Prostate gland (tissue), 2 donors: Measurements from ENCODE around the gene OR2T4. TPM values are rescaled to one million over a fixed set of nuclear protein-coding genes. Genes with fewer than 3 reads are reported as not detected.

Experiments
- DNase-seq: peaks from one replicate; pipeline ENCODE4 v3.0.0-alpha.2; 2019; ENCODE audit warnings: low spot score
- H3K27ac ChIP-seq, 2 donors: fragments of 200-600 bp; sonication (generic); 2 replicates each; pipeline ENCODE4 v1.5.1; 2017 to 2019
- H3K27me3 ChIP-seq: fragments of 200-600 bp; sonication (generic); replicated peaks from 2 replicates; pipeline ENCODE4 v1.5.1; 2019; ENCODE audit not compliant: insufficient read depth
- H3K36me3 ChIP-seq, 2 donors: fragments of 200-600 bp; sonication (generic); 1 replicate in 1 of 2; 2 replicates in 1 of 2; pipeline versions ENCODE4 v1.5.1 to v1.8.1; 2017 to 2019
- H3K4me1 ChIP-seq: fragments of 200-600 bp; sonication (generic); replicated peaks from 2 replicates; pipeline ENCODE4 v1.5.1; 2019
- H3K4me3 ChIP-seq, 2 donors: fragments of 200-600 bp; sonication (generic); 2 replicates each; pipeline ENCODE4 v1.5.1; 2017 to 2019
- H3K9me3 ChIP-seq: fragments of 200-600 bp; sonication (generic); 2 replicates; pipeline ENCODE4 v1.5.1; 2017
- CTCF ChIP-seq, 4 experiments: fragments of 200-600 bp in 2 of 4; fragments of 450-650 bp in 2 of 4; sonication (generic) in 2 of 4; IDR thresholded peaks; 1 replicate in 3 of 4; 2 replicates in 1 of 4; pipeline ENCODE4 v1.5.1; 2016 to 2019; ENCODE audit warnings: antibody characterized with exemption in 4 of 4, mild to moderate bottlenecking in 2 of 4, moderate library complexity in 2 of 4
- POLR2A ChIP-seq: fragments of 450-650 bp; IDR thresholded peaks from one replicate; pipeline ENCODE4 v1.6.1; 2016; ENCODE audit warnings: antibody characterized with exemption, mild to moderate bottlenecking
- POLR2AphosphoS5 ChIP-seq: sonication (generic); formaldehyde crosslinking; IDR thresholded peaks from one replicate; pipeline ENCODE4 v1.6.1; 2017; ENCODE audit warnings: antibody characterized with exemption
- WGBS: methylation state at CpG from one replicate; pipeline ENCODE4 v1.1.5; 2018; 5-methylcytosine and 5-hydroxymethylcytosine counted together
- intact Hi-C: fragments of 100-400 bp; cut with DNase I; formaldehyde crosslinking; loops from one replicate; pipeline ENCODE4 v1.14.2; 2022
- total RNA-seq, 2 donors: library from RNA; depleted of rRNA; stranded (reverse); fragments of >200 nt; gene quantifications; one replicate each; pipeline ENCODE4 v1.1.0, GENCODE V29; 2016

The OR2T4 gene
- total RNA-seq, 2 donors from 2014 or later, result not detected

GRCh38 chr1:248404024-248404423 is 42.6 kb downstream of the OR2T4 start:
- 87% methylated on average over 6 of the region's 6 CpGs for WGBS
- intact Hi-C loops, result no loop called here
- Histone ChIP-seq H3K27ac (no peak overlapping the region), H3K4me3 (no peak overlapping the region), H3K4me1 (no peaks in the 10 kb centered on the region), H3K9me3 (no peaks in the 10 kb centered on the region), H3K36me3 (no peaks in the 10 kb centered on the region), H3K27me3 (no peaks in the 10 kb centered on the region)
- DNase-seq, result no peak
- TF ChIP-seq POLR2AphosphoS5 (no peak), POLR2A (no peak), CTCF (IDR thresholded peaks at IDR 0.05) (no peak)

- H3K27ac ChIP-seq, result no peak overlapping the region
- no peaks in the 10 kb centered on the region for H3K27me3 ChIP-seq
- DNase-seq, result no peak
- no peaks in the 10 kb centered on the region for H3K9me3 ChIP-seq
- WGBS, result 72% methylated on average over 8 of the region's 8 CpGs
- TF ChIP-seq POLR2A (no peak), CTCF (IDR thresholded peaks at IDR 0.05) (no peak), POLR2AphosphoS5 (no peak)
- intact Hi-C loops, result no loop called here
- no peaks in the 10 kb centered on the region for H3K36me3 ChIP-seq
- H3K4me1 ChIP-seq, result no peaks in the 10 kb centered on the region
- H3K4me3 ChIP-seq, result no peak overlapping the region
Measured at GRCh38 chr1:248406721-248407692, 45.5 kb downstream of the OR2T4 start.

Other genes starting within 250 kb of the OR2T4 start
- gene OR2M5, start 216.5 kb upstream of the OR2T4 start, total RNA-seq, result not detected
- gene OR2M2, start 186.8 kb upstream of the OR2T4 start, total RNA-seq, result not detected
- under 1 TPM in 1 of 2 donors, not detected in 1; 0.06 TPM for gene OR2M3, start 164.4 kb upstream of the OR2T4 start, total RNA-seq
- gene OR2M4, start 130.2 kb upstream of the OR2T4 start, total RNA-seq, result under 1 TPM in 1 of 2 donors, not detected in 1; 0.11 TPM
- not detected for gene OR2T33, start 83.7 kb upstream of the OR2T4 start, total RNA-seq
- not detected for gene OR2T12, start 58.2 kb upstream of the OR2T4 start, total RNA-seq
- not detected for gene OR2M7, start 37.1 kb upstream of the OR2T4 start, total RNA-seq
- under 1 TPM in 1 of 2 donors, not detected in 1; 0.68 TPM for gene OR14C36, start 12.9 kb upstream of the OR2T4 start, total RNA-seq
- under 1 TPM in 1 of 2 donors, not detected in 1; 0.11 TPM for gene OR2T6, start 14.1 kb downstream of the OR2T4 start, total RNA-seq
- gene OR2T1, start 41.4 kb downstream of the OR2T4 start, total RNA-seq, result not detected
- gene OR2T2, start 84.0 kb downstream of the OR2T4 start, total RNA-seq, result not detected
- 1 to 10 TPM in 1 of 2 donors, not detected in 1; 1.5 TPM for gene OR2T3, start 111.7 kb downstream of the OR2T4 start, total RNA-seq
- gene OR2T5, start 126.9 kb downstream of the OR2T4 start, total RNA-seq, result not detected
- under 1 TPM in 1 of 2 donors, not detected in 1; 0.34 TPM for gene OR2G6, start 146.4 kb downstream of the OR2T4 start, total RNA-seq
- gene OR2T29, start 201.1 kb downstream of the OR2T4 start, total RNA-seq, result not detected
- not detected for gene OR2T34, start 213.1 kb downstream of the OR2T4 start, total RNA-seq
- gene OR2T10, start 236.0 kb downstream of the OR2T4 start, total RNA-seq, result not detected